CD4-positive, alpha-beta T cell treated with Interferon gamma for 1 hour (primary cell): ENCODE data around the gene SPPL3.

Experiments used
- DNase-seq: peaks from one replicate; pipeline ENCODE4 v3.0.0-alpha.2; 2020

Gene SPPL3

DNA sequence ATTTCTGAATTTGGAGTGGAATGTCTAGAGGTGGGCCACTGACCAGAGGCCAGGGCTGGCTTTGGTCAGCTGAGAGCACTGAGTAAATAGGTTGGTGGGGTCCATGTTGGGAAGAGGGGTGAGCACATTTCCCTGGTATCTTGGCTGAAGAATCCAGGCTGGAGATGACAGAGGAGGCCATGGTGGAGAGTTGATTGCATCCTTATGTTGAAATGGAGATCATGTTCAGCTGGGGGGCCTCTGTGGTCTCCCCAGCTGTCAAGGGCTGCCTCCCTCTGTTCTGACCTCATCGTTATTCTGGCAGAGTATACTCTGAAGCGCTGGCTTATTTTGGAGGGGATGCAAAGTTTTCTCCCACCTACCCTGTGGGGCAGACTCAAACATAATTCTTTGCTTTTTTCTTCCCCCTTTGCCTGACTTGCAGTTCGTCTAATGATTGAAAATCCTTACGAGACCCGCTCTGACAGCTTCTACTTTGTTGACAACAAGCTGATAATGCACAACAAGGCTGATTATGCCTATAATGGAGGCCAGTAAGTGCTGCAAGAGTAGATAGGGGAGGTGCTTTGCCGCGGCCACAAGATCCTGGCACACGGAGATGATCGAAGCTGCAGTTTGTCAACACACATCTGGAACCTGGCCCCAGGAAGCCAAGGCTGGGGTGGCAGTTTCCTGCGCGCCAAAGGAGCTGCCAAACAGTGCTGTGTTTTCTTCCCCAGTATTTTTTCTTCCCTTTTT, 184.5 kb downstream of the SPPL3 start:
- no peak for DNase-seq

DNA sequence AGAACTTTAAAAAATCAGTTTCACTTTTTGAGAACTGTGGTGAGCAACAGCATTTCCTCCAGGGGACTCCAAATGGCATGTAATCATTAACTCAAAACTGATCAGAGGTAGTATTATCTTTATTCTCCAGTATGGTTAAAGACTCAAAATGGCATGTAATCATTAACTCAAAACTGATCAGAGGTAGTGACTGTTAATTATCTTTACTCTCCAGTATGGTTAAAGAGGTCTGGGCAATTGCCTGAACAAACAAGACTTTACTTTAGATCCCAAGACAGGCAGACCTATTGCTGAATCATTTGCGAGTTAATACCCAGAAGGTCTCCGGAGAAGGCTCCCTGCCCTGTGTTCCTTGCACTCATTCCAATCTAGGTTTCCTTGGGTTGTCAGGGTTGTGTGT, 185.1 kb downstream of the SPPL3 start:
- no peak for DNase-seq

DNA sequence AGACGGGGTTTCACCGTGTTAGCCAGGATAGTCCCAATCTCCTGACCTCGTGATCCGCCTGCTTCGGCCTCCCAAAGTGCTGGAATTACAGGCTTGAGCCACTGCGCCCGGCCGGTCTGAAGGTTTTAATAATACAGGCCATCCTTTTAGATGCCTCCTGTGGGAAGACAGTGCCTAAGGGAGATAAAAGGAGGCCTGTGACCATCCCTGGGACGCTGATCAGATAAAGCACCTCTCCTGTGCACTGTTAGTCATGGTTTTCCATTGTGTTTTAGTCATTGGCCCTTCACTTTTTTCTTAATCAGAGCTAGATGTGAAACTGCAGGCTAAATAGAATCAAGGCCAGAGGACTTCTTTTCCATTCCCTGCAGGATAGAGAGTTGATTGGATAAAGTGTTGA, 186.1 kb downstream of the SPPL3 start:
- no peak for DNase-seq

DNA sequence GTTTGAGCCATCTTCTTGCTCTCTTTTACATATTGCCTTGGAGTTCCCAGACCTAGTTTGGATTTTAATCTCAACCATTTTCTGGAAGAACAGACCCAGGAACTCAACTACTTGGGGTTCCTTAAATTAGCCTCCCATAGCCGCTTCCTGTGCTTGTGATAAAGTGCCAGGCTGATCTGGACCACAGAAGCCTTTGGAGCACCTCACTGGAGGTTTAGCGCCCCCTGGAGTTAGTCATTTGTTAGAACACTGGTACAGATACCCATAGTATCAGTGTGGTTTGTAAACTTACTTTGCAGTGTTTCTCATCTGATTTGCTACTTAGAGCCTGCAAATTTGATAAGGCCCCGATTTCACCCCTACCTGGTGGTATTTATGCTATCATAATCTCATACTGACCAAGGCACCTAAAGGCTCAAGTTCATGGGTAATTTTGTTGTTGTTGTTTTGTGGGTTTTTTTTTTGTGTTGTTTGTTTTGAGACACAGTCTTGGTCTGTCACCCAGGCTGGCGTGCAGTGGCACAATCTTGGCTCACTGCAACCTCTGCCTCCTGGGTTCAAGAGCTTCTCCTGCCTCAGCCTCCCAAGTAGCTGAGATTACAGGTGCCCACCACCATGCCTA, 190.2 kb downstream of the SPPL3 start:
- peak; percentile 72 for DNase-seq

DNA sequence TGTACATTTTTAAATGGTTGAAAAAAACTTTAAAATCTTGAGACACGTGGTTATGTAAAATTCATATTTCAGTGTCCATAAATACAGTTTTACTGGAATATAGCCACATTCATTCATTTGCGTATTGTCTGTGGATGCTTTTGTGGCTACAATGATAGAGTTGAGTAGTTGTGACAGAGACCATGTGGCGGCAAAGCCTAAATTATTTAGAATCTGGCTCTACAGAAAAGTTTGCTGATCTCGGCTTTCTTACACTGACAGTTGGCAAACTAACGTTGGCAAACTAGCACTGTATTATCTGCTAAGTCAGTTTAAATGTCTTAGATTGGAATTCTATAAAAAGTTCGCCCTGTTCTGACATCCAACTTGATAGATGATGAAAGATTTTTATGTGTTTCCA, 191.5 kb downstream of the SPPL3 start:
- no peak for DNase-seq
